ENCODE results near the gene AIF1L. TPM values are rescaled to one million over a fixed set of nuclear protein-coding genes. Genes with fewer than 3 reads are reported as not detected.
"Not testable (repeated sequence)": the region's sequence is repeated elsewhere in the genome, so short reads cannot be mapped to it uniquely, and the experiment has no call there.

Gene AIF1L
- total RNA-seq, 3 donors from 2014 or later = 12.5 to 33.8 (median 22.5) TPM

DNA sequence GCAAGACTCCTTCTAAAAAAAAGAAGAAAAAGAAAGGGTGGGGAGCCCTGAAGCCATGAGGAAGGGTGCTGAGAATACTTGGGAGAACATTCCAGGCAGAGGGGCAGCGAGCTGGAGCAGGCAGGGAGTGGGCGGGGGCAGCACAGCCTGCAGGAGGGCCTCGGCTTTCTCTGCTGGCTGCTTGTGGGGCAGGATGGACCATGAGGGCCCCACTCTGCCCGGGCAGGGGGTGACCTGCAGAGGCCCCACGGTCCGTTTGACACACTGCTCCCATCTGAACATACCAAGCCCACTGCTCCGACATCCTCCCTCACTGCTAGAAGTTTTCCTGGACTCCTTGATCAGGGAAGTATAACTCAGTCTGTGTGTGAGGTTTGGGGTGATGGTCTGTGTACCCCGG, 17.3 kb downstream of the AIF1L start:
- Histone ChIP-seq H3K27ac (peak overlapping the region; percentile 25 to 62), H3K27me3 (no peaks in the 10 kb centered on the region), H3K9me3 (no peaks in the 10 kb centered on the region), H3K4me3 (no peak overlapping the region), H3K4me1 (no peaks in the 10 kb centered on the region), H3K36me3 (no peaks in the 10 kb centered on the region)
- intact Hi-C loops (cut with DNase I; ENCODE audit: low total_unique reads) = no loop called here
- TF ChIP-seq POLR2A (IDR thresholded peaks at IDR 0.05) (no peak), POLR2AphosphoS5 (IDR thresholded peaks at IDR 0.05) (no peak), CTCF (IDR thresholded peaks at IDR 0.05) (no peak)
- no peak for DNase-seq (ENCODE audit: low spot score in 2 of 2)

GRCh38 chr9:131114084-131114535, 17.8 kb downstream of the AIF1L start:
- intact Hi-C loops (cut with DNase I; ENCODE audit: low total_unique reads) = no loop called here
- no peak for DNase-seq (ENCODE audit: low spot score in 2 of 2)
- H3K36me3 ChIP-seq = no peaks in the 10 kb centered on the region
- H3K27me3 ChIP-seq = no peaks in the 10 kb centered on the region
- no peak overlapping the region for H3K4me3 ChIP-seq
- TF ChIP-seq POLR2AphosphoS5 (IDR thresholded peaks at IDR 0.05) (no peak), CTCF (IDR thresholded peaks at IDR 0.05) (no peak), POLR2A (IDR thresholded peaks at IDR 0.05) (no peak)
- no peaks in the 10 kb centered on the region for H3K4me1 ChIP-seq
- H3K9me3 ChIP-seq = no peaks in the 10 kb centered on the region
- H3K27ac ChIP-seq = peak overlapping the region in 1 of 2 donors; percentile 25

- DNase-seq (ENCODE audit: low spot score in 2 of 2); H3K9me3 ChIP-seq; H3K4me1 ChIP-seq; H3K36me3 ChIP-seq; H3K4me3 ChIP-seq; H3K27me3 ChIP-seq; intact Hi-C loops (cut with DNase I; ENCODE audit: low total_unique reads); H3K27ac ChIP-seq: not testable (repeated sequence)
These were observed 19.0 kb downstream of the AIF1L start for GRCh38 chr9:131115360-131115742.

GRCh38 chr9:131116281-131117120, 20.2 kb downstream of the AIF1L start:
- H3K27me3 ChIP-seq = no peaks in the 10 kb centered on the region
- peak overlapping the region; percentile 48 to 52 for H3K27ac ChIP-seq
- no peak for DNase-seq (ENCODE audit: low spot score in 2 of 2)
- H3K9me3 ChIP-seq = no peaks in the 10 kb centered on the region
- no peaks in the 10 kb centered on the region for H3K4me1 ChIP-seq
- no peaks in the 10 kb centered on the region for H3K36me3 ChIP-seq
- TF ChIP-seq POLR2A (IDR thresholded peaks at IDR 0.05) (no peak), CTCF (IDR thresholded peaks at IDR 0.05) (no peak), POLR2AphosphoS5 (IDR thresholded peaks at IDR 0.05) (no peak)
- no peak overlapping the region for H3K4me3 ChIP-seq
- intact Hi-C loops (cut with DNase I; ENCODE audit: low total_unique reads) = no loop called here

GRCh38 chr9:131117121-131117761, 20.9 kb downstream of the AIF1L start:
- no peak for DNase-seq (ENCODE audit: low spot score in 2 of 2)
- H3K4me3 ChIP-seq = no peak overlapping the region
- intact Hi-C loops (cut with DNase I; ENCODE audit: low total_unique reads) = no loop called here
- peak overlapping the region; percentile 48 to 52 for H3K27ac ChIP-seq
- H3K27me3 ChIP-seq = no peaks in the 10 kb centered on the region
- H3K4me1 ChIP-seq = no peaks in the 10 kb centered on the region
- no peaks in the 10 kb centered on the region for H3K9me3 ChIP-seq
- H3K36me3 ChIP-seq = no peaks in the 10 kb centered on the region
- TF ChIP-seq POLR2AphosphoS5 (IDR thresholded peaks at IDR 0.05) (no peak), CTCF (IDR thresholded peaks at IDR 0.05) (no peak), POLR2A (IDR thresholded peaks at IDR 0.05) (no peak)

Data from breast epithelium (tissue), 4 donors.